H1 (cell line): ENCODE measurements around the gene GCSAML. TPM values are rescaled to one million over a fixed set of nuclear protein-coding genes. Genes with fewer than 3 reads are reported as not detected.

Source experiments
- JUND ChIP-seq: IDR thresholded peaks from 2 replicates; pipeline ENCODE4 v1.6.1; 2011; ENCODE audit warnings: mild to moderate bottlenecking, improper control_type of control experiment, low read length
- polyA plus RNA-seq, 7 experiments: library from polyadenylated mRNA; depleted of rRNA in 3 of 7; stranded (reverse) in 5 of 7; unstranded in 2 of 7; fragments of >200 nt in 5 of 7; fragments of 200-250 nt in 2 of 7; gene quantifications; 1 replicate in 5 of 7; 2 replicates in 1 of 7; 4 replicates in 1 of 7; pipeline versions ENCODE4 v1.2.1 to v1.2.3, GENCODE V29; 2011 to 2013; ENCODE audit warnings: missing spikeins in 2 of 7, mixed read lengths in 2 of 7
- total RNA-seq: library from RNA; stranded (reverse); fragmentation: NEBNext Ultra II Directional; extraction: Animal tissue kit (Norgen Biotek cat#: 25700); gene quantifications from 2 replicates; pipeline ENCODE4 v1.2.1, GENCODE V29; 2021
- TF ChIP-seq, protein P1 (sequence below): fragments of 300-600 bp; sonication (generic); IDR thresholded peaks from 2 replicates; pipeline ENCODE4 v1.7.1; 2012; ENCODE audit warnings: low read length, moderate library complexity, mild to moderate bottlenecking, inconsistent platforms; ENCODE audit not compliant: insufficient replicate concordance

Gene GCSAML
- total and polyA plus RNA-seq, 2 of the 8 experiments (the other 6 are each of a cell fraction or from before 2014, with no cell fraction given), result not detected

DNA sequence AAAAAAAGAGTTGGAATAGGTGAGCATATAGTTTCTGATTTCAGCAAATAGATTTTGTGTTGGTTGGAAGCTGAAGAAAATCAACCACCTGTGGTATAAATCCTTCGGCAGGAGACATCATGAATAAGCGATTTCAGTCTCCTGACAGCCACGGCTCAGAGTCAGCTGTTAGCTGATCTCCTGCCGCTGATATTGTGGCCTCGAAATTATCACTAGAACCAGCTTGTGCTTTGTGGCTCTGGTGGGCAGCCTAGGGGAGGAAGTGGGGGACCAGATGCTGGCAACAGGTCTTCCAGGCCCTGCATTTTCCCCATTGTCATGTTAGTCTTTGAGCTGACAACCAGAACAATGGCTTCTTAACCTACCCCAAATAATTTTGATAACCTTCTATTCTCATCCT, 842 bp upstream of the GCSAML start (continued):
- TF ChIP-seq, protein P1, sequence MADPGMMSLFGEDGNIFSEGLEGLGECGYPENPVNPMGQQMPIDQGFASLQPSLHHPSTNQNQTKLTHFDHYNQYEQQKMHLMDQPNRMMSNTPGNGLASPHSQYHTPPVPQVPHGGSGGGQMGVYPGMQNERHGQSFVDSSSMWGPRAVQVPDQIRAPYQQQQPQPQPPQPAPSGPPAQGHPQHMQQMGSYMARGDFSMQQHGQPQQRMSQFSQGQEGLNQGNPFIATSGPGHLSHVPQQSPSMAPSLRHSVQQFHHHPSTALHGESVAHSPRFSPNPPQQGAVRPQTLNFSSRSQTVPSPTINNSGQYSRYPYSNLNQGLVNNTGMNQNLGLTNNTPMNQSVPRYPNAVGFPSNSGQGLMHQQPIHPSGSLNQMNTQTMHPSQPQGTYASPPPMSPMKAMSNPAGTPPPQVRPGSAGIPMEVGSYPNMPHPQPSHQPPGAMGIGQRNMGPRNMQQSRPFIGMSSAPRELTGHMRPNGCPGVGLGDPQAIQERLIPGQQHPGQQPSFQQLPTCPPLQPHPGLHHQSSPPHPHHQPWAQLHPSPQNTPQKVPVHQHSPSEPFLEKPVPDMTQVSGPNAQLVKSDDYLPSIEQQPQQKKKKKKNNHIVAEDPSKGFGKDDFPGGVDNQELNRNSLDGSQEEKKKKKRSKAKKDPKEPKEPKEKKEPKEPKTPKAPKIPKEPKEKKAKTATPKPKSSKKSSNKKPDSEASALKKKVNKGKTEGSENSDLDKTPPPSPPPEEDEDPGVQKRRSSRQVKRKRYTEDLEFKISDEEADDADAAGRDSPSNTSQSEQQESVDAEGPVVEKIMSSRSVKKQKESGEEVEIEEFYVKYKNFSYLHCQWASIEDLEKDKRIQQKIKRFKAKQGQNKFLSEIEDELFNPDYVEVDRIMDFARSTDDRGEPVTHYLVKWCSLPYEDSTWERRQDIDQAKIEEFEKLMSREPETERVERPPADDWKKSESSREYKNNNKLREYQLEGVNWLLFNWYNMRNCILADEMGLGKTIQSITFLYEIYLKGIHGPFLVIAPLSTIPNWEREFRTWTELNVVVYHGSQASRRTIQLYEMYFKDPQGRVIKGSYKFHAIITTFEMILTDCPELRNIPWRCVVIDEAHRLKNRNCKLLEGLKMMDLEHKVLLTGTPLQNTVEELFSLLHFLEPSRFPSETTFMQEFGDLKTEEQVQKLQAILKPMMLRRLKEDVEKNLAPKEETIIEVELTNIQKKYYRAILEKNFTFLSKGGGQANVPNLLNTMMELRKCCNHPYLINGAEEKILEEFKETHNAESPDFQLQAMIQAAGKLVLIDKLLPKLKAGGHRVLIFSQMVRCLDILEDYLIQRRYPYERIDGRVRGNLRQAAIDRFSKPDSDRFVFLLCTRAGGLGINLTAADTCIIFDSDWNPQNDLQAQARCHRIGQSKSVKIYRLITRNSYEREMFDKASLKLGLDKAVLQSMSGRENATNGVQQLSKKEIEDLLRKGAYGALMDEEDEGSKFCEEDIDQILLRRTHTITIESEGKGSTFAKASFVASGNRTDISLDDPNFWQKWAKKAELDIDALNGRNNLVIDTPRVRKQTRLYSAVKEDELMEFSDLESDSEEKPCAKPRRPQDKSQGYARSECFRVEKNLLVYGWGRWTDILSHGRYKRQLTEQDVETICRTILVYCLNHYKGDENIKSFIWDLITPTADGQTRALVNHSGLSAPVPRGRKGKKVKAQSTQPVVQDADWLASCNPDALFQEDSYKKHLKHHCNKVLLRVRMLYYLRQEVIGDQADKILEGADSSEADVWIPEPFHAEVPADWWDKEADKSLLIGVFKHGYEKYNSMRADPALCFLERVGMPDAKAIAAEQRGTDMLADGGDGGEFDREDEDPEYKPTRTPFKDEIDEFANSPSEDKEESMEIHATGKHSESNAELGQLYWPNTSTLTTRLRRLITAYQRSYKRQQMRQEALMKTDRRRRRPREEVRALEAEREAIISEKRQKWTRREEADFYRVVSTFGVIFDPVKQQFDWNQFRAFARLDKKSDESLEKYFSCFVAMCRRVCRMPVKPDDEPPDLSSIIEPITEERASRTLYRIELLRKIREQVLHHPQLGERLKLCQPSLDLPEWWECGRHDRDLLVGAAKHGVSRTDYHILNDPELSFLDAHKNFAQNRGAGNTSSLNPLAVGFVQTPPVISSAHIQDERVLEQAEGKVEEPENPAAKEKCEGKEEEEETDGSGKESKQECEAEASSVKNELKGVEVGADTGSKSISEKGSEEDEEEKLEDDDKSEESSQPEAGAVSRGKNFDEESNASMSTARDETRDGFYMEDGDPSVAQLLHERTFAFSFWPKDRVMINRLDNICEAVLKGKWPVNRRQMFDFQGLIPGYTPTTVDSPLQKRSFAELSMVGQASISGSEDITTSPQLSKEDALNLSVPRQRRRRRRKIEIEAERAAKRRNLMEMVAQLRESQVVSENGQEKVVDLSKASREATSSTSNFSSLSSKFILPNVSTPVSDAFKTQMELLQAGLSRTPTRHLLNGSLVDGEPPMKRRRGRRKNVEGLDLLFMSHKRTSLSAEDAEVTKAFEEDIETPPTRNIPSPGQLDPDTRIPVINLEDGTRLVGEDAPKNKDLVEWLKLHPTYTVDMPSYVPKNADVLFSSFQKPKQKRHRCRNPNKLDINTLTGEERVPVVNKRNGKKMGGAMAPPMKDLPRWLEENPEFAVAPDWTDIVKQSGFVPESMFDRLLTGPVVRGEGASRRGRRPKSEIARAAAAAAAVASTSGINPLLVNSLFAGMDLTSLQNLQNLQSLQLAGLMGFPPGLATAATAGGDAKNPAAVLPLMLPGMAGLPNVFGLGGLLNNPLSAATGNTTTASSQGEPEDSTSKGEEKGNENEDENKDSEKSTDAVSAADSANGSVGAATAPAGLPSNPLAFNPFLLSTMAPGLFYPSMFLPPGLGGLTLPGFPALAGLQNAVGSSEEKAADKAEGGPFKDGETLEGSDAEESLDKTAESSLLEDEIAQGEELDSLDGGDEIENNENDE, result no peak
- TF ChIP-seq JUND, result no peak
- TF ChIP-seq, all 59 proteins: peak for 0
